ENCODE results near the gene OMP. TPM values are rescaled to one million over a fixed set of nuclear protein-coding genes. Genes with fewer than 3 reads are reported as not detected.

Gene OMP
- polyA plus RNA-seq, 1 donor from 2014 or later, result not detected

- Histone ChIP-seq H3K79me2 (replicated peaks; ENCODE audit: insufficient read depth, low read length) (no peaks in the 10 kb centered on the region), H3F3A (ENCODE audit: insufficient read depth, low read length, poor library complexity, severe bottlenecking) (no peaks in the 10 kb centered on the region), H2AFZ (ENCODE audit: low read depth, low read length) (no peak overlapping the region), H3K36me3 (ENCODE audit: insufficient read depth, low read length) (no peaks in the 10 kb centered on the region), H3K27me3 (ENCODE audit: insufficient read depth, low read depth, low read length) (no peaks in the 10 kb centered on the region), H4K20me1 (ENCODE audit: insufficient read depth) (no peaks in the 10 kb centered on the region), H3K9me3 (ENCODE audit: low read length) (no peaks in the 10 kb centered on the region), H3K4me2 (ENCODE audit: low read length) (no peak overlapping the region), H3K9me2 (ENCODE audit: insufficient read depth, low read length) (no peaks in the 10 kb centered on the region), H3K4me3 (ENCODE audit: low read length) (no peak overlapping the region), H3K9ac (ENCODE audit: low read length) (no peak overlapping the region), H3K27ac (ENCODE audit: low read length) (no peak overlapping the region)
- TF ChIP-seq POLR2AphosphoS5 (IDR thresholded peaks at IDR 0.05) (no peak), TAF1 (IDR thresholded peaks at IDR 0.05; ENCODE audit: low read depth) (no peak), REST (IDR thresholded peaks at IDR 0.05; ENCODE audit: borderline replicate concordance) (no peak), CTCF (IDR thresholded peaks at IDR 0.05; ENCODE audit: poor library complexity, severe bottlenecking) (no peak), MXI1 (conservative IDR thresholded peaks at IDR 0.05; ENCODE audit: poor library complexity, severe bottlenecking) (no peak), SMC3 (conservative IDR thresholded peaks at IDR 0.05; ENCODE audit: poor library complexity) (no peak)
Measured at GRCh38 chr11:77152846-77153245, 50.2 kb downstream of the OMP start.

Other genes starting within 250 kb of the OMP start
- 14.9 and 17.0 TPM in 2 replicates for gene ACER3, start 241.9 kb upstream of the OMP start, polyA plus RNA-seq
- not detected in 2 replicates for gene B3GNT6, start 68.4 kb upstream of the OMP start, polyA plus RNA-seq
- gene CAPN5, start 35.9 kb upstream of the OMP start, polyA plus RNA-seq, result 20.5 and 30.1 TPM in 2 replicates
- 0.30 and 0.61 TPM in 2 replicates for gene MYO7A, start 25.4 kb downstream of the OMP start, polyA plus RNA-seq
- gene GDPD4, start 198.8 kb downstream of the OMP start, polyA plus RNA-seq, result not detected in 2 replicates